HG03457 (cell line): ENCODE results near the gene MAGEA3.
"Not testable (repeated sequence)": the region's sequence is repeated elsewhere in the genome, so short reads cannot be mapped to it uniquely, and the experiment has no call there.

Experiments used
- ATAC-seq: cut with Tn5 transposase; IDR thresholded peaks from one replicate; pipeline ENCODE4 v1.9.1; 2021; ENCODE audit warnings: moderate number of reproducible peaks; ENCODE audit not compliant: unreplicated experiment

MAGEA3 gene

GRCh38 chrX:152697952-152698931 is at the start of gene MAGEA3:
MAGEA3 (plus strand) TSS chrX:152698794; CDS start chrX:152700833, 2,039 bp downstream.
- ATAC-seq: not testable (repeated sequence)

GRCh38 chrX:152652060-152652459 is 46.5 kb upstream of the MAGEA3 start:
- no peak for ATAC-seq

GRCh38 chrX:152652467-152652866 is 46.1 kb upstream of the MAGEA3 start:
- no peak for ATAC-seq

- ATAC-seq: no peak
These were observed 42.5 kb upstream of the MAGEA3 start for GRCh38 chrX:152656087-152656486.

GRCh38 chrX:152656890-152657289 is 41.7 kb upstream of the MAGEA3 start:
- no peak for ATAC-seq

- no peak for ATAC-seq
These were observed 40.3 kb upstream of the MAGEA3 start for GRCh38 chrX:152658302-152658701.

GRCh38 chrX:152663086-152663485 is 35.5 kb upstream of the MAGEA3 start:
- ATAC-seq: no peak

GRCh38 chrX:152674135-152674534 is 24.5 kb upstream of the MAGEA3 start:
- ATAC-seq: no peak

- ATAC-seq: not testable (repeated sequence)
These were observed 23.9 kb upstream of the MAGEA3 start for GRCh38 chrX:152674652-152675051.

GRCh38 chrX:152681012-152681411 is 17.6 kb upstream of the MAGEA3 start:
- peak; percentile 72 for ATAC-seq

- not testable (repeated sequence) for ATAC-seq
These were observed 1.8 kb downstream of the MAGEA3 start for GRCh38 chrX:152700390-152700789.

GRCh38 chrX:152706500-152706899 is 7.9 kb downstream of the MAGEA3 start:
- not testable (repeated sequence) for ATAC-seq

GRCh38 chrX:152709173-152709572 is 10.6 kb downstream of the MAGEA3 start, which contains the start of gene CSAG2:
CSAG2 (minus strand) TSS chrX:152709273; CDS start chrX:152709112, 161 bp downstream.
- not testable (repeated sequence) for ATAC-seq

- ATAC-seq: not testable (repeated sequence)
These were observed 14.6 kb downstream of the MAGEA3 start for GRCh38 chrX:152713195-152713594.

GRCh38 chrX:152713815-152714787 is 15.5 kb downstream of the MAGEA3 start, which contains the start of gene MAGEA2B:
MAGEA2B (plus strand) TSS chrX:152714628; CDS start chrX:152717107, 2,479 bp downstream.
- not testable (repeated sequence) for ATAC-seq

GRCh38 chrX:152725409-152725808 is 26.8 kb downstream of the MAGEA3 start:
- ATAC-seq: no peak

- ATAC-seq: no peak
These were observed 34.8 kb downstream of the MAGEA3 start, which contains the start of the genes CSAG1 and MAGEA12 for GRCh38 chrX:152733261-152733975. CSAG1 (minus strand) TSS chrX:152733721; CDS start chrX:152732460, 1,261 bp downstream. MAGEA12 (plus strand) TSS chrX:152733757; CDS start chrX:152736162, 2,405 bp downstream.

GRCh38 chrX:152734143-152734858 is 35.7 kb downstream of the MAGEA3 start:
- not testable (repeated sequence) for ATAC-seq

GRCh38 chrX:152735101-152735500 is 36.5 kb downstream of the MAGEA3 start:
- ATAC-seq: no peak
